Effector memory CD4-positive, alpha-beta T cell (primary cell): Measurements from ENCODE around the gene PDE4D.

Experiments used
- DNase-seq, 3 donors: peaks; one replicate each; pipeline ENCODE4 v3.0.0-alpha.2; 2020
- H3K27ac ChIP-seq: 2 replicates; pipeline ENCODE4 v1.7.0; 2013; ENCODE audit warnings: mild to moderate bottlenecking, low read length, moderate library complexity; ENCODE audit not compliant: insufficient read depth, poor library complexity, severe bottlenecking
- H3K27me3 ChIP-seq: replicated peaks from 2 replicates; pipeline ENCODE4 v1.7.0; 2013; ENCODE audit warnings: mild to moderate bottlenecking, low read length; ENCODE audit not compliant: insufficient read depth, control insufficient read depth, poor library complexity, severe bottlenecking
- H3K36me3 ChIP-seq: 2 replicates; pipeline ENCODE4 v1.7.0; 2013; ENCODE audit warnings: mild to moderate bottlenecking, low read length, moderate library complexity; ENCODE audit not compliant: control insufficient read depth, insufficient read depth
- H3K4me1 ChIP-seq: 2 replicates; pipeline ENCODE4 v1.7.0; 2013; ENCODE audit warnings: low read length, mild to moderate bottlenecking; ENCODE audit not compliant: control insufficient read depth, insufficient read depth, poor library complexity, severe bottlenecking
- H3K4me3 ChIP-seq: 2 replicates; pipeline ENCODE4 v1.7.0; 2013; ENCODE audit warnings: low read length, low read depth, mild to moderate bottlenecking; ENCODE audit not compliant: insufficient read depth, poor library complexity, severe bottlenecking
- H3K9me3 ChIP-seq: 2 replicates; pipeline ENCODE4 v1.7.0; 2013; ENCODE audit warnings: mild to moderate bottlenecking, low read length, moderate library complexity; ENCODE audit not compliant: control insufficient read depth

The PDE4D gene

GRCh38 chr5:59275510-59276324 is 617.8 kb downstream of the PDE4D start:
- H3K9me3 ChIP-seq, result no peaks in the 10 kb centered on the region
- peaks cover 5% of the 10 kb centered on the region for H3K27me3 ChIP-seq
- DNase-seq, result no peak
- H3K36me3 ChIP-seq, result no peaks in the 10 kb centered on the region
- H3K27ac ChIP-seq, result no peak overlapping the region
- H3K4me3 ChIP-seq, result no peak overlapping the region
- no peaks in the 10 kb centered on the region for H3K4me1 ChIP-seq

- no peaks in the 10 kb centered on the region for H3K4me1 ChIP-seq
- no peak overlapping the region for H3K4me3 ChIP-seq
- no peak for DNase-seq
- H3K27ac ChIP-seq, result no peak overlapping the region
- H3K9me3 ChIP-seq, result no peaks in the 10 kb centered on the region
- H3K36me3 ChIP-seq, result no peaks in the 10 kb centered on the region
- peaks cover 5% of the 10 kb centered on the region for H3K27me3 ChIP-seq
These were observed 618.4 kb downstream of the PDE4D start for GRCh38 chr5:59275170-59275509.

GRCh38 chr5:59274106-59274636 is 619.4 kb downstream of the PDE4D start:
- H3K4me3 ChIP-seq, result no peak overlapping the region
- no peak overlapping the region for H3K27ac ChIP-seq
- H3K36me3 ChIP-seq, result no peaks in the 10 kb centered on the region

GRCh38 chr5:59272809-59273427 is 620.6 kb downstream of the PDE4D start:
- no peaks in the 10 kb centered on the region for H3K4me1 ChIP-seq
- H3K27me3 ChIP-seq, result peaks cover 5% of the 10 kb centered on the region
- H3K36me3 ChIP-seq, result no peaks in the 10 kb centered on the region
- H3K9me3 ChIP-seq, result no peaks in the 10 kb centered on the region
- no peak for DNase-seq
- no peak overlapping the region for H3K4me3 ChIP-seq
- no peak overlapping the region for H3K27ac ChIP-seq

More at GRCh38 chr5:59274106-59274636, 619.4 kb downstream of the PDE4D start:
- H3K4me1 ChIP-seq, result no peaks in the 10 kb centered on the region
- H3K9me3 ChIP-seq, result no peaks in the 10 kb centered on the region
- H3K27me3 ChIP-seq, result peaks cover 5% of the 10 kb centered on the region
- DNase-seq, result no peak

- Histone ChIP-seq H3K36me3 (no peaks in the 10 kb centered on the region), H3K4me1 (no peaks in the 10 kb centered on the region), H3K27me3 (no peaks in the 10 kb centered on the region), H3K27ac (no peak overlapping the region), H3K9me3 (no peaks in the 10 kb centered on the region), H3K4me3 (no peak overlapping the region)
- DNase-seq, result no peak
These were observed 624.6 kb downstream of the PDE4D start for GRCh38 chr5:59268756-59269415.

- no peak for DNase-seq
- no peaks in the 10 kb centered on the region for H3K4me1 ChIP-seq
- H3K36me3 ChIP-seq, result no peaks in the 10 kb centered on the region
- H3K27me3 ChIP-seq, result no peaks in the 10 kb centered on the region
- H3K4me3 ChIP-seq, result no peak overlapping the region
- H3K27ac ChIP-seq, result no peak overlapping the region
- H3K9me3 ChIP-seq, result no peaks in the 10 kb centered on the region
These were observed 626.5 kb downstream of the PDE4D start for GRCh38 chr5:59267033-59267432.

GRCh38 chr5:59266410-59266809 is 627.1 kb downstream of the PDE4D start:
- Histone ChIP-seq H3K4me1 (no peaks in the 10 kb centered on the region), H3K4me3 (no peak overlapping the region), H3K36me3 (no peaks in the 10 kb centered on the region), H3K27ac (no peak overlapping the region), H3K9me3 (no peaks in the 10 kb centered on the region), H3K27me3 (no peaks in the 10 kb centered on the region)
- DNase-seq, result no peak

GRCh38 chr5:59264639-59265245 is 628.8 kb downstream of the PDE4D start:
- DNase-seq, result no peak
- Histone ChIP-seq H3K27ac (no peak overlapping the region), H3K4me3 (no peak overlapping the region), H3K9me3 (no peaks in the 10 kb centered on the region), H3K4me1 (no peaks in the 10 kb centered on the region), H3K27me3 (no peaks in the 10 kb centered on the region), H3K36me3 (no peaks in the 10 kb centered on the region)

- Histone ChIP-seq H3K27me3 (no peaks in the 10 kb centered on the region), H3K4me3 (no peak overlapping the region), H3K36me3 (no peaks in the 10 kb centered on the region), H3K9me3 (no peaks in the 10 kb centered on the region), H3K4me1 (no peaks in the 10 kb centered on the region), H3K27ac (no peak overlapping the region)
- DNase-seq, result no peak
These were observed 629.5 kb downstream of the PDE4D start for GRCh38 chr5:59264013-59264412.
